CD14-positive monocyte (primary cell): ENCODE data around the gene ELOA. TPM values are rescaled to one million over a fixed set of nuclear protein-coding genes. Genes with fewer than 3 reads are reported as not detected.

Source experiments
- DNase-seq, 3 donors: peaks; one replicate each; pipeline ENCODE4 v3.0.0-alpha.2; 2011 to 2022
- H2AFZ ChIP-seq: 2 replicates; pipeline ENCODE4 v1.6.0; 2012; ENCODE audit warnings: mild to moderate bottlenecking, low read depth, low read length, inconsistent platforms; ENCODE audit not compliant: insufficient read depth, poor library complexity, severe bottlenecking
- H3K27ac ChIP-seq, 2 donors: 1 replicate in 1 of 2; 2 replicates in 1 of 2; pipeline ENCODE4 v1.5.1; 2012 to 2013; ENCODE audit warnings: low read length in 2 of 2, control low read depth in 1 of 2, inconsistent platforms in 1 of 2, low read depth in 1 of 2, mild to moderate bottlenecking in 1 of 2
- H3K27me3 ChIP-seq, 2 donors: one replicate each; pipeline versions ENCODE4 v1.6.0 to v1.6.1; 2011 to 2013; ENCODE audit warnings: low read length in 2 of 2; ENCODE audit not compliant: control insufficient read depth in 2 of 2, insufficient read depth in 2 of 2
- H3K36me3 ChIP-seq, 2 donors: replicated peaks in 1 of 2; 1 replicate in 1 of 2; 2 replicates in 1 of 2; pipeline versions ENCODE4 v1.5.1 to v1.6.1; 2012 to 2013; ENCODE audit warnings: low read length in 2 of 2, control low read depth in 1 of 2, inconsistent platforms in 1 of 2, mild to moderate bottlenecking in 1 of 2; ENCODE audit not compliant: insufficient read depth in 2 of 2, control insufficient read depth in 1 of 2
- H3K4me1 ChIP-seq, 2 donors: 1 replicate in 1 of 2; 2 replicates in 1 of 2; pipeline versions ENCODE4 v1.5.1 to v1.6.1; 2012 to 2013; ENCODE audit warnings: low read length in 2 of 2, control low read depth in 1 of 2, inconsistent platforms in 1 of 2, mild to moderate bottlenecking in 1 of 2, moderate library complexity in 1 of 2; ENCODE audit not compliant: insufficient read depth in 2 of 2, control insufficient read depth in 1 of 2
- H3K4me2 ChIP-seq: replicated peaks from 2 replicates; pipeline ENCODE3; 2012; ENCODE audit warnings: low read length, moderate library complexity, mild to moderate bottlenecking; ENCODE audit not compliant: poor library complexity, severe bottlenecking; ENCODE audit errors: extremely low read depth
- H3K4me3 ChIP-seq, 3 experiments: fragments of 200-600 bp in 1 of 3; sonication (generic) in 1 of 3; replicated peaks in 1 of 3; 1 replicate in 2 of 3; 2 replicates in 1 of 3; pipeline ENCODE4 v1.5.1; 2011 to 2013; ENCODE audit warnings: low read length in 3 of 3, mild to moderate bottlenecking in 3 of 3, control low read depth in 2 of 3, low read depth in 2 of 3, inconsistent platforms in 1 of 3, moderate library complexity in 1 of 3
- H3K79me2 ChIP-seq: 2 replicates; pipeline ENCODE4 v1.6.0; 2012; ENCODE audit warnings: mild to moderate bottlenecking, control low read depth, inconsistent platforms, low read length, moderate library complexity; ENCODE audit not compliant: insufficient read depth
- H3K9ac ChIP-seq: 2 replicates; pipeline ENCODE4 v1.6.0; 2017; ENCODE audit warnings: low read length, mild to moderate bottlenecking; ENCODE audit not compliant: insufficient read depth, poor library complexity, severe bottlenecking
- H3K9me3 ChIP-seq, 2 donors: replicated peaks in 1 of 2; 1 replicate in 1 of 2; 2 replicates in 1 of 2; pipeline versions ENCODE4 v1.5.1 to v1.6.1; 2012 to 2013; ENCODE audit warnings: low read length in 2 of 2, control low read depth in 1 of 2; ENCODE audit not compliant: control insufficient read depth in 1 of 2, insufficient read depth in 1 of 2
- H4K20me1 ChIP-seq: 2 replicates; pipeline ENCODE4 v1.6.0; 2012; ENCODE audit warnings: mild to moderate bottlenecking, low read length, control low read depth, moderate library complexity; ENCODE audit not compliant: insufficient read depth
- H3K27ac Mint-ChIP-seq, 7 donors: one replicate each; pipeline ENCODE4 v1.8.0; 2020; ENCODE audit warnings: mild to moderate bottlenecking in 7 of 7, mixed read lengths in 7 of 7, moderate library complexity in 6 of 7, inconsistent platforms in 2 of 7
- H3K27me3 Mint-ChIP-seq, 3 donors: one replicate each; pipeline ENCODE4 v1.8.0; 2021 to 2022; ENCODE audit warnings: low read depth in 3 of 3, mild to moderate bottlenecking in 3 of 3, mixed read lengths in 3 of 3, moderate library complexity in 3 of 3, inconsistent platforms in 1 of 3
- H3K36me3 Mint-ChIP-seq, 2 donors: one replicate each; pipeline ENCODE4 v1.8.0; 2020; ENCODE audit warnings: mixed read lengths in 2 of 2, inconsistent platforms in 1 of 2, mild to moderate bottlenecking in 1 of 2
- H3K4me1 Mint-ChIP-seq: one replicate; pipeline ENCODE4 v1.8.0; 2020; ENCODE audit warnings: mild to moderate bottlenecking, mixed read lengths
- H3K4me3 Mint-ChIP-seq, 2 donors: one replicate each; pipeline ENCODE4 v1.8.0; 2020; ENCODE audit warnings: mild to moderate bottlenecking in 2 of 2, mixed read lengths in 2 of 2, moderate library complexity in 1 of 2
- H3K9me3 Mint-ChIP-seq, 7 donors: one replicate each; pipeline ENCODE4 v1.8.0; 2020 to 2022; ENCODE audit warnings: mixed read lengths in 7 of 7, mild to moderate bottlenecking in 6 of 7, moderate library complexity in 6 of 7, inconsistent platforms in 2 of 7
- WGBS: methylation state at CpG from one replicate; pipeline ENCODE4 v1.1.5; 2013; ENCODE audit warnings: missing lambda C conversion rate; ENCODE audit not compliant: insufficient coverage; 5-methylcytosine and 5-hydroxymethylcytosine counted together
- intact Hi-C, 2 donors: fragments of 100-400 bp; cut with micrococcal nuclease; formaldehyde crosslinking; loops; one replicate each; pipeline versions ENCODE4 v1.15.0 to v1.15.1; 2023
- polyA plus RNA-seq, 3 donors: library from polyadenylated mRNA; depleted of rRNA in 1 of 3; unstranded in 2 of 3; stranded (reverse) in 1 of 3; fragments of 300-500 nt in 2 of 3; fragments of >200 nt in 1 of 3; fragmentation: Illumina TruSeq in 2 of 3; gene quantifications; 1 replicate in 2 of 3; 2 replicates in 1 of 3; pipeline ENCODE4 v1.2.3, GENCODE V29; 2012 to 2021
- TF ChIP-seq, protein P1 (sequence below): fragments of 200-600 bp; IDR thresholded peaks from one replicate; pipeline ENCODE4 v1.8.0; 2022; ENCODE audit warnings: antibody characterized with exemption, mild to moderate bottlenecking

The ELOA gene
- polyA plus RNA-seq, 3 donors: 25.4 to 31.2 (median 28.7) TPM

GRCh38 chr1:23719162-23719820, 24.0 kb upstream of the ELOA start:
- H3K9me3 Mint-ChIP-seq: no peaks in the 10 kb centered on the region
- H3K36me3 Mint-ChIP-seq: peaks cover 3 to 6% of the 10 kb centered on the region in 2 donors
- TF ChIP-seq, protein P1, sequence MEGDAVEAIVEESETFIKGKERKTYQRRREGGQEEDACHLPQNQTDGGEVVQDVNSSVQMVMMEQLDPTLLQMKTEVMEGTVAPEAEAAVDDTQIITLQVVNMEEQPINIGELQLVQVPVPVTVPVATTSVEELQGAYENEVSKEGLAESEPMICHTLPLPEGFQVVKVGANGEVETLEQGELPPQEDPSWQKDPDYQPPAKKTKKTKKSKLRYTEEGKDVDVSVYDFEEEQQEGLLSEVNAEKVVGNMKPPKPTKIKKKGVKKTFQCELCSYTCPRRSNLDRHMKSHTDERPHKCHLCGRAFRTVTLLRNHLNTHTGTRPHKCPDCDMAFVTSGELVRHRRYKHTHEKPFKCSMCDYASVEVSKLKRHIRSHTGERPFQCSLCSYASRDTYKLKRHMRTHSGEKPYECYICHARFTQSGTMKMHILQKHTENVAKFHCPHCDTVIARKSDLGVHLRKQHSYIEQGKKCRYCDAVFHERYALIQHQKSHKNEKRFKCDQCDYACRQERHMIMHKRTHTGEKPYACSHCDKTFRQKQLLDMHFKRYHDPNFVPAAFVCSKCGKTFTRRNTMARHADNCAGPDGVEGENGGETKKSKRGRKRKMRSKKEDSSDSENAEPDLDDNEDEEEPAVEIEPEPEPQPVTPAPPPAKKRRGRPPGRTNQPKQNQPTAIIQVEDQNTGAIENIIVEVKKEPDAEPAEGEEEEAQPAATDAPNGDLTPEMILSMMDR: no peak
- H3K27me3 ChIP-seq: no peaks in the 10 kb centered on the region
- peaks cover 17% of the 10 kb centered on the region for H3K4me1 Mint-ChIP-seq
- H3K4me3 Mint-ChIP-seq: no peak overlapping the region
- no peak for DNase-seq
- H3K9ac ChIP-seq: no peak overlapping the region
- peaks cover 3 to 10% of the 10 kb centered on the region in 2 donors for H3K4me1 ChIP-seq
- H2AFZ ChIP-seq: no peak overlapping the region
- peaks cover 3% of the 10 kb centered on the region for H4K20me1 ChIP-seq
- H3K36me3 ChIP-seq: peaks cover 0 to 9% of the 10 kb centered on the region in 2 donors
- H3K4me2 ChIP-seq: no peak overlapping the region
- no peaks in the 10 kb centered on the region for H3K9me3 ChIP-seq
- no peak overlapping the region for H3K4me3 ChIP-seq
- WGBS: 100% methylated on average over 1 of the region's 3 CpGs
- H3K27ac ChIP-seq: no peak overlapping the region
- H3K27ac Mint-ChIP-seq: no peak overlapping the region
- H3K27me3 Mint-ChIP-seq: peaks cover 0 to 6% (median 0%) of the 10 kb centered on the region in 3 donors
- no peaks in the 10 kb centered on the region for H3K79me2 ChIP-seq
- intact Hi-C loops: no loop called here

- Mint-ChIP-seq H3K36me3 (peaks cover 3% of the 10 kb centered on the region in 2 donors), H3K27me3 (peaks cover 0 to 6% (median 0%) of the 10 kb centered on the region in 3 donors), H3K4me3 (no peak overlapping the region), H3K9me3 (no peaks in the 10 kb centered on the region), H3K4me1 (peaks cover 18% of the 10 kb centered on the region), H3K27ac (peak overlapping the region in 1 of 7 donors; percentile 0)
- Histone ChIP-seq H3K4me2 (no peak overlapping the region), H2AFZ (no peak overlapping the region), H3K4me3 (no peak overlapping the region), H3K27ac (no peak overlapping the region), H4K20me1 (peaks cover 3% of the 10 kb centered on the region), H3K79me2 (no peaks in the 10 kb centered on the region), H3K9ac (no peak overlapping the region), H3K27me3 (no peaks in the 10 kb centered on the region), H3K9me3 (no peaks in the 10 kb centered on the region), H3K36me3 (peaks cover 0 to under 1% of the 10 kb centered on the region in 2 donors), H3K4me1 (peaks cover 3 to 10% of the 10 kb centered on the region in 2 donors)
- intact Hi-C loops: no loop called here
- peak in 1 of 3 donors; percentile 50 for DNase-seq
- TF ChIP-seq, protein P1: no peak
- WGBS: 91% methylated on average over 7 of the region's 10 CpGs
These were observed 22.8 kb upstream of the ELOA start for GRCh38 chr1:23720256-23720995.
